ENCODE measurements around the gene GGTLC2.
"Not testable (repeated sequence)": the region's sequence is repeated elsewhere in the genome, so short reads cannot be mapped to it uniquely, and the experiment has no call there.

The GGTLC2 gene

DNA sequence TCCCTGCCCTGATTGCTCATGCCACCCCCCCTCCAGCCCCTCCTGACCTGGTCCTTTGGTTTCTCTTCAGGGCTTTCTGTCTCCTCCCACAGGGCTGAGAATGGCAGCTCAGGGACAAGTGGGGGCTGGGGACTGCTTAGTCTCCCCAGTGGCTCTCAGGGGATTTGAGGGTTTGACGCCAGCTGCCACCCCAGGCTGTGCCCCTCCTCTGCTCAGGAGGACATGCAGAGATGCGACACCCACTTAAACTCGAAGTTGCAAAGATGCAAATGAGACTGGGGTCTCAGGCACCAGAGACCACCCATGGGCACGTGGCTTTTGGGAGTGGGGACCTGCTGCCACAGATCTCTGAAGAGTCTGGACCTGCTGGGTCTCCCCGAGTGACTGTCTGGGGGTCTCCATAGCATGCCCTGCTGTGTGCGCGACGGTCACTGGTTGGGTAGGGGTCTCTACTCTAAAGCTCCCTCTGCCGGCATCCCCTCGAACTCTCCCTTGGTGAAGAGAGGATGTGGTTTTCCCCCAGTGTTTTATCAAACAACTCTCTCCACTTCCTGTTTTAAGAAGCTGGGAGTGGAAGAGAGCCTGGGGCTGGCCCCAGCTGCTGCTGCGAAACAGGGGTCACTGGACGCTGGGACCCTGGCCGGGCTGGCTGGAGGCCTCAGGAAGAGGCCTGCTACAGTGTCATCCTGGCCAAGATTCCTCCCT is 9.4 kb downstream of the GGTLC2 start:
- not testable (repeated sequence) for DNase-seq (ENCODE audit: extremely low read depth, low read depth)

DNA sequence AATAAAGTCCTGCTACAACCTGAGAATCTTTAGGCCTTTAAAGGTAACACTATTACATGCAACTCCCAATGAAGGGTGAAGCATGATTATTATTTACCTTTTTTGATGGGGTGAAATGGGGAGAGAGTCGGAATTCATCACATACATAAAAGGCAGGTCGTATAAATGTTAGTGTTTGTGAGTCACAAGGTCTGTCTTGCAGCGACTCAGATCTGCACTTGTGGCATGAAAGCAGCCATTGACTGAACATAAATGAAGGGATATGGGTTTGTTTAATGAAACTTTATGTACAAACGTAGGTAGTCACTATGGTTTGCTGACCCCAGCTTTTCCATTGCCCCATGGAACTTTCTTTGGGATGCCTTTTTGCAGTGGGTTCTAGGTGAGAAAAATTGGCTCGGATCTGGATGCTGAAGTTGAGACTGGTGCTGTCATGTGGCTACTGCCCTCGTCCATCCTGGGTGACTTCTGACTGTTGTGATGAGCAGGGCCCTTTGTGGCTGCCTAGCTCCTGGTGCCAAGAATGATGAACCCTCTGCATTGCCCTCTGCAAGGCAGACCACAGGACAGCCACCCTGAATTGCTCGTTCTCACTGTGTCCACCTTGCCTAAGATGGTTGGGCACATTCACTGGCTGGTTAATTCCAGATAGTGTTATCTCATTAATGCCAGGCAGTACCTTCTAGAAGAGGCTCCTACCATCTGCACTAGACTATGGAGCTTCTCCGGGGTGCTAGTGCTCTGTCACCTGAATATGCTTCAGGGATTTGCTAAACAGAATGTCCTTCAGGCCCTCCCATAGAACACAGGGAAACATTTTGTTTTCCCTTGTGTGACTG is 11.3 kb downstream of the GGTLC2 start:
- TF ChIP-seq, protein P1, sequence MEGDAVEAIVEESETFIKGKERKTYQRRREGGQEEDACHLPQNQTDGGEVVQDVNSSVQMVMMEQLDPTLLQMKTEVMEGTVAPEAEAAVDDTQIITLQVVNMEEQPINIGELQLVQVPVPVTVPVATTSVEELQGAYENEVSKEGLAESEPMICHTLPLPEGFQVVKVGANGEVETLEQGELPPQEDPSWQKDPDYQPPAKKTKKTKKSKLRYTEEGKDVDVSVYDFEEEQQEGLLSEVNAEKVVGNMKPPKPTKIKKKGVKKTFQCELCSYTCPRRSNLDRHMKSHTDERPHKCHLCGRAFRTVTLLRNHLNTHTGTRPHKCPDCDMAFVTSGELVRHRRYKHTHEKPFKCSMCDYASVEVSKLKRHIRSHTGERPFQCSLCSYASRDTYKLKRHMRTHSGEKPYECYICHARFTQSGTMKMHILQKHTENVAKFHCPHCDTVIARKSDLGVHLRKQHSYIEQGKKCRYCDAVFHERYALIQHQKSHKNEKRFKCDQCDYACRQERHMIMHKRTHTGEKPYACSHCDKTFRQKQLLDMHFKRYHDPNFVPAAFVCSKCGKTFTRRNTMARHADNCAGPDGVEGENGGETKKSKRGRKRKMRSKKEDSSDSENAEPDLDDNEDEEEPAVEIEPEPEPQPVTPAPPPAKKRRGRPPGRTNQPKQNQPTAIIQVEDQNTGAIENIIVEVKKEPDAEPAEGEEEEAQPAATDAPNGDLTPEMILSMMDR (IDR thresholded peaks at IDR 0.05; ENCODE audit: low read depth, low read length), result no peak
- no peak for DNase-seq (ENCODE audit: extremely low read depth, low read depth)

DNA sequence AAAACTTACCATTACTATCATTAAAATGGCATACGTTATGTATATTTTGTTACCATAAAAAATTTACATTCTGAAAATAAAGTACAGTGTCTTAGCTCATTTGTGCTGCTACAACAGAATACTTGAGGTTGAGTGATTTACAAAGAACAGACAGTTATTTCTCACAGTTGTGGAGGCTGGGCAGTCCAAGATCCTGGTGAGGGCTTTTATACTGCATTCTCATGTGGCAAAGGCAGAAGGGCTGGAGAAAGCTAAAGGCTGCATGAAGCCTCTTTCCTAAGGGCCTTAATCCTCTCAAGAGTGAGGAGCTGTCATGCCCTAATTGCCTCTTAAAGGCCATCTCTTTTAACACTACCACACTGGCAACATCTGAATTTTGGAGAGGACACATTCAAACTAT is 13.3 kb downstream of the GGTLC2 start:
- DNase-seq (ENCODE audit: extremely low read depth, low read depth), result no peak
- TF ChIP-seq, protein P1 (IDR thresholded peaks at IDR 0.05; ENCODE audit: low read depth, low read length), result no peak

DNA sequence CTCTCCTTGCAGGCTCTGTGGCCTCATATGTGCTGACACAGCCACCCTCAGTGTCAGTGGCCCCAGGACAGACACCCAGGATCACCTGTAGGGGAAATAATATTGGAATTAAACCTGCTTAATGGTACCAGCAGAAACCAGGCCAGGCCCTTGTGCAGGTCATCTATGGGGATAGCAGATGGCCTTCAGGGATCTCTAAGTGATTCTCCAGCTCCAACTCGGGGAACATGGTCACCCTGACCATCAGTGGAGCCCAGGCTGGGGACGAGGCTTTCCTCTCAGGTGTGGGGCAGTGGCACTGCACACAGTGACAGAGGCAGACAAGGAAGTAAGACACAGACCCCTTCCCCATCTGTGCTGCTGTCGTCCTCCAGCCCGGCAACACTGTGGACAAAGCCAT is 16.9 kb downstream of the GGTLC2 start:
- TF ChIP-seq, protein P1 (IDR thresholded peaks at IDR 0.05; ENCODE audit: low read depth, low read length), result no peak
- DNase-seq (ENCODE audit: extremely low read depth, low read depth), result no peak

DNA sequence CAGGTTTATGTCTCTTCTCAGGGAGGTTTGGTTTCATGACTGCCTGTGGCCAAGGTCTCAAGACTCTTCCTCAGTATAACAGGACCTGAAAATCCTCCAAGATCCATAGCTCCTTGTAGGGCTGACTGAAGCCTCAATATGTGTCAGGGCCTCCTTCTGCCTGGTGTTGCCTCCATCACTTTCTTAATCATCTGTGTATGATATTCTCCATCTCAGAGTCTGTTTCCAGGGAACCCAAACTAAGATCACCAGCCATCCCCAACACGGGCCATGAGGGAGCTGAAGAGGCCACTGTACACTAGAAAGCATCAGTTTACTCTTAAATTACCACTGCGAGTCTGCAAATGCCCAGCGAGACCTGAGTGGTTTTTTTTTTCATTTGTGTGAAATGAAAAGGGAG is 17.7 kb downstream of the GGTLC2 start:
- no peak for DNase-seq (ENCODE audit: extremely low read depth, low read depth)
- TF ChIP-seq, protein P1 (IDR thresholded peaks at IDR 0.05; ENCODE audit: low read depth, low read length), result no peak

DNA sequence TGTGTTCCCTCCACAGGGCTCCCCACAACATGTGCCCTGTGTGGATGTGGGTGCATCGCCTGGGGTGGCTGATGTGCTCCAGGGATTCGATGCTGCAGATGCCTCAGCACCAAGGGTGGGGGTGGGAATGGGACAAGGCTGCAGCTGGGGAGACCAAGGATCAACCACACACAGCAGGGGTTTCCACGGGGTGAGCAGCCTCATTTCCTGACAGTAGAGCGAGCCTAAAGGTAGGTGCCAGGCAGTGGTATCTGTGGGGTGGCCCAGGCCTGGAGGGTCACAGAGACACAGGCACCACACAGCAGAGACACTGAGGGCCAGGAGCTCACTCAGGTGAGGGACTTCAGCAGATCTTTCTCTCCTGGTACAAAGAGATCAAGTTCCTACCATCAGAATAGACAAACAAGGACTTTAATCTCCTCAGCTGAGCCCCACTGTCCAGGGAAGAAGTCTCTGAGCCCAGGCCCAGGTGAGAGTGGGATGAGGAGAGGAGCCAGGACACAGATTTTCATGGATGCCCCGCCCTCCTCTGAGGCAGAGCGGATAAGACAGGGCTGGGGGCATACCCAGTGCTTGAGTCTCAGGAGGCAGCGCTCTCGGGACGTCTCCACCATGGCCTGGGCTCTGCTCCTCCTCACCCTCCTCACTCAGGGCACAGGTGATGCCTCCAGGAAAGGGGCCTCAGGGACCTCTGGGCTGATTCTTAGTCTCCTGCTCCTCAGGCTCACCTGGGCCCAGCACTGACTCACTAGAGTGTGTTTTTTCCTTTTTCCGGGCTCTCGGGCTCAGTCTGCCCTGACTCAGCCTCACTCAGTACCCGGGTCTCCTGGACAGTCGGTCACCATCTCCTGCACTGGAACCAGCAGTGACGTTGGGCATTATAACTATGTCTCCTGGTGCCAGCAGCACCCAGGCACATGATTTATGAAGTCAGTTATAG is 19.7 kb downstream of the GGTLC2 start:
- DNase-seq (ENCODE audit: extremely low read depth, low read depth), result no peak
- TF ChIP-seq, protein P1 (IDR thresholded peaks at IDR 0.05; ENCODE audit: low read depth, low read length), result no peak

DNA sequence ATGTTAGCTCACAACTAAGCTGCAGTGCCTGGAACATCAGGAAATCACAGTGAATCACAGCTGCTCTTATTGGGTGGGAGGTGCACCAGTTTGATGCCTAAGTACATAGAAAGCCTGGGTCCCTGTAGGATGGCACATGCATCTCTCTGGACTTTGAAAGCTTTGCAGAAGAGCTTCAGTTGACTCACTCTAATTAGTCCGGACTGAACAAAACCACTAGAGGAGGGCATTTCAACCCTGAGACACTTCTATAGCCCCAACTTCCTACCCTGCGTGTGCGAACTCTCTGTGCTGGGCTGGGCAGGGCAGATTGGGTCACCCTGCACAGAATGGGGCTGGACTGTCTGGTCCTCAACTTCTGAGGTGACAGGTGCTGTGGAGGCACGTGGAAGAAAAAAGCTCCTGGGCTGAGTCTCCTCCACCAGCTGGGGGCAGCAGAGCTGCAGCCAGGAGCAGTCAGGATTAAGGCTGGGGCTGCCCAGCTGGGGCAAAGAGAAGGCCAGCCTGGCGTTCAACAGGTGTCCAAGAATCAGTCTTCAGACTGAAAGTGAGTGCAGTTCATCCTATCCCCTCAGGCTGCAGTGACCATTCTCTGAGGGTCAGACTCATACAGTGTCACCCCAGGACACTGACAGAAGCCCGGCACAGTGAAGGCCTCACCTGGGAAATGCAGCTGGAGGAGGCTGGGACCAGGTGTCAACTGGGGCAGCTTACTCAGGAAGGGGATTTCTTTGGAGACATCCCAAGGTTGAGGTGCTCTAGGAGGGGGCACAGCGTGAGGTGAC is 22.1 kb downstream of the GGTLC2 start:
- DNase-seq (ENCODE audit: extremely low read depth, low read depth), result peak; percentile 8
- TF ChIP-seq, protein P1 (IDR thresholded peaks at IDR 0.05; ENCODE audit: low read depth, low read length), result peak; percentile 88
